Fibroblast of skin of right quadriceps (primary cell): ENCODE results near the gene LTO1.

Experiments
- DNase-seq: peaks from one replicate; pipeline ENCODE4 v3.0.0-alpha.2; 2013

The LTO1 gene

GRCh38 chr11:69644071-69644961 lies 30.8 kb downstream of the LTO1 start:
- DNase-seq = peak; percentile 77

- no peak for DNase-seq
These were observed 31.5 kb downstream of the LTO1 start for GRCh38 chr11:69643646-69644045.

- DNase-seq = peak; percentile 80
These were observed 32.1 kb downstream of the LTO1 start for GRCh38 chr11:69642913-69643632.

- no peak for DNase-seq
These were observed 32.6 kb downstream of the LTO1 start for GRCh38 chr11:69642549-69642912.

GRCh38 chr11:69641681-69642548 lies 33.2 kb downstream of the LTO1 start:
- DNase-seq = no peak

- peak; percentile 93 for DNase-seq
These were observed 34.1 kb downstream of the LTO1 start, which contains the start of gene CCND1 for GRCh38 chr11:69640995-69641581. TSS of gene CCND1 (plus strand) at chr11:69641156. CDS start at chr11:69641314, 158 bp downstream.

- DNase-seq = no peak
These were observed 34.7 kb downstream of the LTO1 start for GRCh38 chr11:69640260-69640994.

GRCh38 chr11:69639831-69640230 lies 35.3 kb downstream of the LTO1 start:
- DNase-seq = no peak

GRCh38 chr11:69638941-69639681 lies 36.0 kb downstream of the LTO1 start:
- peak; percentile 96 for DNase-seq

- peak; percentile 65 for DNase-seq
These were observed 36.9 kb downstream of the LTO1 start for GRCh38 chr11:69637941-69638871.

GRCh38 chr11:69637198-69637940 lies 37.8 kb downstream of the LTO1 start:
- DNase-seq = no peak

GRCh38 chr11:69636512-69637197 lies 38.5 kb downstream of the LTO1 start:
- DNase-seq = peak; percentile 90

- DNase-seq = no peak
These were observed 39.2 kb downstream of the LTO1 start for GRCh38 chr11:69635804-69636511.

- DNase-seq = no peak
These were observed 40.0 kb downstream of the LTO1 start for GRCh38 chr11:69635195-69635594.

GRCh38 chr11:69634590-69634989 lies 40.6 kb downstream of the LTO1 start:
- DNase-seq = no peak

- DNase-seq = no peak
These were observed 41.1 kb downstream of the LTO1 start for GRCh38 chr11:69634069-69634468.

- no peak for DNase-seq
These were observed 42.3 kb downstream of the LTO1 start for GRCh38 chr11:69632900-69633299.

GRCh38 chr11:69630424-69630823 lies 44.7 kb downstream of the LTO1 start:
- no peak for DNase-seq
